HG02678 (cell line): ENCODE measurements around the gene NRXN2.
"Not testable (repeated sequence)": the region's sequence is repeated elsewhere in the genome, so short reads cannot be mapped to it uniquely, and the experiment has no call there.

Source experiments
- ATAC-seq: cut with Tn5 transposase; IDR thresholded peaks from one replicate; pipeline ENCODE4 v1.9.1; 2021; ENCODE audit warnings: mild to moderate bottlenecking, moderate library complexity; ENCODE audit not compliant: unreplicated experiment

NRXN2 gene

DNA sequence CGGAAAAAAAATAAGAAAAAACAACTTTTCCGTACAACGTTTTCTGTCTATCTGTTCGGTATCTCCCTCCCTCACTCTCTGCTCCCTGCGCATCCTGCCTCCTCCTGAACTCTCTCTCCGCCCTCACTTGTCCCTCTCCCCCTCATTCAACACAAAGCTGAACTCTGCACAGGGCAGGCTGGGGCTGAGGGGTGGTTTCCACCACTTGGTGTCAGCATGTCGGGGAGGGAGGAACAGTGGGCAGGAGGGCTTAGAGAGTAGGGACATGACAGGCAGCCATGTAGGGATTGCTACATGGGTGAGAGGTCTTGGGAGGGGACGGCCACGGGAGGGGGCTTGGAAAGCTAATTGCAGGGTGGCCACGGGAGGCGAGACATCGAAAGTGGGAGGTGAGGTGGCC is 114.4 kb downstream of the NRXN2 start:
- ATAC-seq, result no peak

DNA sequence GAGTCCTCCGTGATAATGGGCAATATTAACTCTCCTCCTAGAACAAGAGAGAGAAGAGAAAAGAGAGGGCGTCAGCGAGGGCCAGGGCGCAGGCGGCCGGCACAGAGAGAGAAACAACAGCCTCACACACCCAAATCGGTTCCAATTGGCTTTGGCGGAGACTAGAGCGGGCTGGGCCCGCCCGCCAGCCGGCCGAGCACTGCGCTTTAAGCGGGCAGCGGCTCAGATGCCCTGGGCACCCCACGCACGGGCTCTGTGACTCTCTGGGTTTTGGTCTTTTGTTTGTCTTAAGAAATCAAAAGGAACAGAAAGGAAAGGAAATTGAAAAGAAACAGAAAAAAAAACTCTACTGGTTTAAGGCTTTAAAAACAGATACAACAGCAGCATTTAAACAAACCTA is 115.0 kb downstream of the NRXN2 start:
- no peak for ATAC-seq

DNA sequence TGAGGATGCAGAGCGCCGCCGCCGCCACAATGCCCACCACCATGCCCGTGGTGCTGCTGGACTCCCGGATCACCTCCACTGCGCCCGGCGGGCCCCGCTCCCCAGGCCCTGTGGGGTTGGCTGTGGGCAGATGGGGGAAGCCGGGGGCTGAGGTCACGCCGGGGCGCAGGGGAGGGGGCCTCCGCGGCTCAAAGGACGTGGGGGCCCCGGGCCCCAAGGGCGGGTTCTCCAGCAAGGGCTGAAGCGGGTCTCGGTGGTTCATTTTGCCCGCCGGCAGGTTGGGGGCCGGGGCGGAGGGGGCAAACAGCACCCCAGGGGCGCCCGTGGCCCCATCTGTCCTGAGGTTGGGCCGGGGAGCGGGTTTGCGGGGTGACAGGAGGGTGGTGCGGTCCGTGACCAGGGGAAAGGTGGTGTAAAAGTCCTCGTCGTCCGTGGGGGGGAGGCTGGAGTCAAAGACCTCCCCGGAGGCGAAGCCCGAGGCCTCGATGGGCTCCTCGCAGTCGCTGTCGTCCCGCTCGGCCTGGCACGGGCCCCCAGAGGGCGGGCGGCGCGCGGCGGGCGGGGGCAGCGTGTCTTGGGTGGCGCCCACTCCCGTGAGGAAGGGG is 115.5 kb downstream of the NRXN2 start:
- no peak for ATAC-seq

DNA sequence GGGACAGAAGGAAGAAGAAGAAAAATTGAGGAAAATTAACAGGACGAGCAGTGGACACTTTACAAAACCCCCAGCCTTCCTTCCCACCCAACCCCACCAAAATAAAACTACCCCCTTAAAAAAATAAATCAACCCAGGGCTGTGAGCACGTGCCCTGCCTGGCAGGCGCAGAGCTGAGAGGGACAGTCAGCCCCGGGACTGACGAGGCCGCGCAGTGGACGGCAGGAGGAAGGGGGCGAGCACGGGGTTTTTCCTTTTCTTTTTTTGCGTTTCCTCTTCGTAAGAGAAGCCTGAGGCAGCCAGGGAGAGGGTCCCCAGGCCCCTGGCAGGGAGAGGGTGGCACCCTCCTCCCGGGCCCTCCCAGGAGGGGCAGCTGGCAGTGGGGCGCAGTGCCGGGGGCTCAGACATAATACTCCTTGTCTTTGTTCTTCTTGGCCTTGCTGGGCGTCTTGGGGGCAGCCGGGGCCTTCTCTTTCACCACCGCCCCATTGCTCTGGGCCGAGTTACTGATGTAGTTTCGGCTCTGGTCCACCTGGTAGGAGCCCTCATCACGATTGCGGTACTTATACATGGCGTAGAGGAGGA is 116.1 kb downstream of the NRXN2 start:
- no peak for ATAC-seq

DNA sequence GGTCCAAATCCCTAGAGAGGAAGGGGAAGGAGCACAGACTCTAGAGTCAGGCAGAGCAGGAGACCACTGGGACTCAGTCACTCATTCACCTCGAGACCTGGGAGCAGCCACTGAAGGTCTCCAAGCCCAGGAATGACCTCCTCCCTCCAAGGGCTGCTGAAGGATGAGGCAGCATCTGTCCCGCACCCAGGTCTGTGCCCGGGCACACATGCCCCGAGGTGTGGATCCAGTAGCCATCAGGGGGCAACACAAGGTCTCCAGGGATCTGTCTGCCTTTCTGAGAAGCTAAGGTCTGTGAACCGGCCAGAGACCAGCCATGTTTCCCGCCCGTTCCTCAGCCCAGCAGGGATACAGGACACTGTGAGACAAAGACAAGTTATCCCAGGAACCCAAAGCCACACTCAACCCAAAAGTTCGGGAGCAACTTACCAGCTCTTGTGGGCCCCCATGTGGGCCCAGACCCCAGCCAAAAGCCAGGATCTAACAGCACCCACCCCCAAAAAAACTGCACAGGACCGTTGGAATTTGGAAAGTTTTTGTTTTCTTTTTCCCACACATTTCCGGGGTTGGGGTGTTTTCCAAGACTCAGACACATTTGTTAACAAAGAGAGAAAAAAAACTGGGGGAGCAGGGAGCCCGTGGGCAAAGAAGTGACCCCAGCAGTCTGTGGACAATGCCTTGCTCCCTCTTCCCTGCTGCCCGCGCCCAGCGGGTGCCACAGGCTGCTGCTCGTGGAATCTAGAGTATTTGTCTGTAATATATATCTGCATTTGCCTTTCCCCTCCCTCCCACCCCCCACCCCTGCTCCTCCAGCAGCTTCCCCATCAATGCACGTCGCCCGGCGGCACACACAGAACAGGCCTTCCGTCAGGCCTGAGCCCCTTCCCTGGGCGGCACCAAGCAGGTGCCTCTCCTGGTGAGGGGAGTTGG is 117.1 kb downstream of the NRXN2 start:
- ATAC-seq, result no peak

DNA sequence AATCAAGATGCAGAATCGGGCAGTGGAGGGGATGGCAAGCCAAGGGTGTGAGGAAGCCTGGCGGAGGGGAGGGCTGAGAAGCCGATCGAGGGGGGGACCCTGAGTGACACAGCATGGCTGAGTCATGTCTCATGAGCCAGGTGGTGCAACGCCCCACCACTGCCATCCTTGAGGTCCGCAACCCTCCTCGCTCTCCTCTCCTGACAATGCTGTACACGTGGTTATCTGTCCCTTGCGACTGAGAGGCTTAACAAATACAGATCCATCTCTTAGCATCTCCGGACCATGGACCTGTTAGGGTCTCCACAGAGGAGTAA is 117.8 kb downstream of the NRXN2 start:
- ATAC-seq, result no peak

DNA sequence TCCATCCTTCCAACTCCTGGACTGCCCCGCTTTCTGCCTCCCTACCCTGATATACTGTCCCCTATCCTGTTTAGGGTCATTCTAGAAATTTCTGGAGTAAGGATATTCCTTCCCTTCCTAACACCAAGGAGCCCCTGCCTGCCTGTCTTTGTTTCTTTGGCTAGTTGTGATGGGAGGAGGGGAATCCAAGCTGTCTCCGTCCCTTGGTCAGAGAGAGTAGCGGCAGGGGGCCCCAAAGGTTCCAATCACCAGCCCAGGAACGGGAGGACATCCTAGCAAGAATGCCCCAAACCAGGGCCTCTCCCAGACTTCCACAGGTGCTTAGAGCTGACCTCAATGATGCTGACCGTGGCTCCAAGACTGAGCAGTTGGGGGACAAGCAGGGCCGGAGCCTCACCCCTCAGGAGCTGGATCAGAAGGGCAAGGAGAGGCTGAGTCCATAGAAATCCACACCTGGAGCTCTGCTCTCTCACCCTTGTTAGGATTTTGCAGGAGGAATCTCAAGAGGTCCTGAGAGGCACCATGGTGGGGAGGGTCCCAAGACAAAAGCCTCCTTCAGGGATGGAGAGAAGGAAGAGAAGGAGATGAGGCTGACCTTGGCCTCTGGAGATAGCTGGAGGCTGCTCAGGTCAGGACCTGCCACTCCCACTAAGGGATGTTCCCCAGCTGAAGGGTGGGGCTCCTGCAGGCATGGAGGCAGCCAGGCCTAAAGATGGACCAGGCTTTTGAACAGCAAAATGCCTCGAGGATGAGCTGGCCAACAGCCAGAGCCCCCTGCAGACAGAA is 118.3 kb downstream of the NRXN2 start:
- ATAC-seq, result no peak

DNA sequence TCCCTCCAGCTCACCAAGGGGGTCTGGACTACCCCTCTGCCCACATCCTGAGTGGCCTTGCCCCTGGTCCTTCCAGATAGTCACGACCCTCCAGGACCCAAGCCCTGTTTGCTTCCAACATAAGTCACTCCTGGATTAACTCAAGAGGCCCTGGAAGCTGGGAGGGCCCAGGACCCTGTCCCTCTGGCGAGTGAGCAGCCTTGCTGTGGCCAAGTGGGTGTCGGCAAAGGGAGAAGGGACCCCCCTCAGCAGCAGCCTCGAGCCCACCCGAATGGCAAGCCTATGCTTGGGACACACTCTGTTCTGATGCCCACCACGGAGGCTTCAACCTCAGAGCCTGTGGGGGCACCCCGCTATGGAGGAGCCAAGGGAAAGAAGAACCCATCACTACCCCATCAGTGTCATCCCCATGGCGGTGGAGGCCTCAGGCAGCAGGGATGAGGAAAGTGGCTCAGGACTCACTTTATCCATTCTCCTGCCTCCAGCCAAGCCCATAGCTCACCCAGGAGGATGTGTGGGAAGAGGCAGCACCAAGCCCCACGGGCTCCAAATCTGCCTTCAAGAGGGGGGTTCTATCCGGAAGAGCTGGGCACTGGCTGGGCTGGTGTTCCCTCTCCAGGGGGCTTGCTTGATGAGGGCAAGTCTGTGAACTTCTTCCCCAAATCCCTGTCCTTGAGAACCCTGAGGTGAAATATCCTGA is 119.4 kb downstream of the NRXN2 start:
- ATAC-seq, result no peak

DNA sequence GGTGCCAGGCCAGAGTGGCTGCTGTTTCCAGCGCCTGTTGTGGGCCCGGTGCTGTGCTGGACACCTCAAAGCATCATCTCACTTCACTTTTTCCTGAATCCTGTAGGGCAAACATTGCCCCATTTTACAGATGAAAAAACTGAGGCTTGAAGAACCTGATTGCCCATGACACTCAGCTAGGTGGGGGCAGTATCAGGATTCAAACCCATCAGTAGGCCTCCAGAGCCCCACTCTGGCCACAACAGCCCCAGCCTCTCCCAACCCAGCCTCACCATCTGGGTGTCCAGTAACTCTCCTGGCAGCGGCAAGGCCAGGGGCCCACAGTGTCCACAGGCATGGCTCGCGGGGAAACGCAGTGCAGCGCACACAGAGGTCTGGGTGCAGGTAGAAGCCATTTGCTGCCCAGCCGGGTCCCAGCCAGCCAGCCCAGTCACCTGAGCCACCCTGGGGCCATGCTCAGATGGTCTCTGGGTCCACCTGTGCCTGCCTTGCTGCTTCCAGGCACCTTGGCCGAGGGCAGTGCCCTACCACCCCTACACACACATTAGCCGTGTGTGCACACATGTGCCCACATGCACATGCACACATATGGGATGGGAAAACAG is 120.4 kb downstream of the NRXN2 start:
- ATAC-seq, result no peak

DNA sequence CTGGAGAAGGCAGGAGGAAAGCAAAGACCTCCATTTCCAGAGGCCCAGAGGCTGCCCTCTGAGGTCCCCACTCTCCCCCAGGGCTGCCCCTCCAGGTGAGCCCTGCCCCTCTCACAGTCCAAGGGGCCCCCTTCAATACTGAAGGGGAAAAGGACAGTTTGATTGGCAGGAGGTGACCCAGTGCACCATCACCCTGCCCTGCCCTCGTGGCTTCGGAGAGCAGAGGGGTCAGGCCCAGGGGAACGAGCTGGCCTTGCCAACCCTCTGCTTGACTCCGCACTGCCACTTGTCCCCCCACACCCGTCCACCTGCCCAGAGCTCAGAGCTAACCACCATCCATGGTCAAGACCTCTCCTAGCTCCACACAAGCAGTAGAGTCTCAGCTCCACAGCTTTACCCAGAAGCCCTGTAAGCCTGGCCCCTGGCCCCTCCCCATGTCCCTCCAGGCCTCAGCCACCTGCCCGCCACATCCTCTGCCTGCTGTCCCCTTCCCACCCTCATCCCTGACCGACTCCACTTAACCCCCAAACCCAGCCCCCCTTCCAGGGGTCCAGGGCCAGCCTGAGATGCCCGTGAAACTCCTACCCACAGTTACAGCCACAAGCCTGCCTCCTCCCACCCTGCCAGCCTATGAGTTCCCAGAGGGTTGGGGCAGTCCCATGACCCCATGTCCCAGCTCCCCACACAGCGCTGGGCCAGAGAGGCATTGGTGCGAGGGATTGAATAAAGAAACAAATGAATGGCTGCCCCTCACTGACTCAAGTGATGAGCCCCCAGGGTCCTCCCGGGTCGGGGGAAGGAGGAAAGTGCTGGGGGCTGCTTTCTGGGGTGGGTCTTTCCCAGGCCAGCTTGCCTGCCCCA is 121.2 kb downstream of the NRXN2 start:
- no peak for ATAC-seq

DNA sequence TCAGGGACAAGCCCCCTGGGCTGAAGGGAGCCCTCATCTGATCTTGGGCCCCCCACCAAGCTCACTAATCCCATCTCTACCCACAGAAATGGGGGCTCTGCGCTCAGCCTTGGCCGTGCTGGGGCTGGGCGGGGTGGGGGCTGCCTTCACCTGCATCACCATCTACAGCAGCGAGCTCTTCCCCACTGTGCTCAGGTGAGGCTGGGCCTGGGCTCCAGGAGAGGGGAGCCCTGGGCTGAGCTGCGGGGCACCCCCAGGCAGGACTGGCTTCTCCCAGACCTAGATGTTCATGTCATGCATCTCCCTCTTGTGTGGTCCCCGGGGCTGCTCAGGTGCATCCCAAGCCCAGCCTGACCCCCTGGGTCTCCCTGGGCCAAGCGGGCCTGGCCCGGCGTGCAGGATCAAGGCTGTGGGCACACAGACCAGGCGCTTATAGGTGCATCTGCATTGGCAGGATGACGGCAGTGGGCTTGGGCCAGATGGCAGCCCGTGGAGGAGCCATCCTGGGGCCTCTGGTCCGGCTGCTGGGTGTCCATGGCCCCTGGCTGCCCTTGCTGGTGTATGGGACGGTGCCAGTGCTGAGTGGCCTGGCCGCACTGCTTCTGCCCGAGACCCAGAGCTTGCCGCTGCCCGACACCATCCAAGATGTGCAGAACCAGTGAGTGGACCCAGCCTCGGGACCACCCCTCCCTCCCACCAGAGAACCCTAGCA is 122.6 kb downstream of the NRXN2 start:
- ATAC-seq, result no peak

DNA sequence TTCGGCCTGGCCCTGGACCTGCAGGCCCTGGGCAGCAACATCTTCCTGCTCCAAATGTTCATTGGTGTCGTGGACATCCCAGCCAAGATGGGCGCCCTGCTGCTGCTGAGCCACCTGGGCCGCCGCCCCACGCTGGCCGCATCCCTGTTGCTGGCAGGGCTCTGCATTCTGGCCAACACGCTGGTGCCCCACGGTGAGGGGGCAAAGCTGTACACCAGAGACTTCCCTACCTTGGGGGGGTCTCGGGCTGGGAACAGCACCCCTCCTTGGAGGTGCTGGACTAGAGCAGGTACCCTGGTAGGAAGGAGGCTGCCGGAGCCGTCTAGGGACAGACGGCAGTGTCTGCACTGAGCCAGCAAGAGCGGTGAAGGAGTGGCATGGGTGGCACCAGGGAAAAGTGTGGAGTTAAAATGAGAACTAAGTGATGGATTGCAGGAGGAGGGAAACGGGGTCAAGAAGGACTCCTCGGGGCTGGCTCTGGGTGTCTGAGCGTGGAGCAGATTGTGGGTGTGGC is 123.2 kb downstream of the NRXN2 start:
- no peak for ATAC-seq

DNA sequence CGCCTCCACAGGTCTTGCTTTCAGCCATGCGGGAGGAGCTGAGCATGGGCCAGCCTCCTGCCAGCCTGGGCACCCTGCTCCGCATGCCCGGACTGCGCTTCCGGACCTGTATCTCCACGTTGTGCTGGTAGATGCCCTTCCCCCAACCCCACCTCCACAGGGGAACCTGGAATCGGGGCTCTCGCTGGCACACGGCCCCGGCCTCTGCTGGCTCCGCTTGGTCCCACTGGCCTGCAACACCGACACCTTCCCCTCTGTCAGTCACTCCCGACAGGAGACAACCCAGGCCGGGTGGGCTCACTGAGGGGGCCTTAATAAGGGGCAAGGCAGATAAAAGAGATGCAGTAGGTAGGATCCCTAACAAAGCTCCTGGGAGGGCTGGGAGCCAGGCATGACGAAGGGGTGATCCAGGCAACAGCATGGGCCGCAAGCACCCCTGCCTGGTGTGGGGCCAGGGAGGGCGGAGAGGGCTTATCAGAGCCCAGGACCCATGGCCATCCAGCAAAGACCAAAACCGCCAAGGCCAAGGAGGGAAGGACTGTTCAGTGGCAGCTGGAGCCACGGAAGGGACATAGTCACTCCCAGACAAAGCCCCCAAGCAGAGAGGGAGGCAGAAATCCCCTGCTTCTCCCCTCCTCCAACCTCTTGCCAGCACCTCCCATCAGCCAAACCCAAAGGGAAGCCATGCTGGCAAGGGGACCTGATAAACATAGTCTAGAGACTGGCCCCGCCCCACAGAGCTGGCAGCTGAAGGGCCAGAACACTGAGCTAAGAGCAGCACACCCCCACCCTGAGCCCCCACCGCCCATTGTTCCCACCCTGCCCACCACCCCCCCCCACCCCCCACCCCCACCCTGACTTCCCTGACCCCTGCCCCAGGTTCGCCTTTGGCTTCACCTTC is 124.0 kb downstream of the NRXN2 start:
- no peak for ATAC-seq

DNA sequence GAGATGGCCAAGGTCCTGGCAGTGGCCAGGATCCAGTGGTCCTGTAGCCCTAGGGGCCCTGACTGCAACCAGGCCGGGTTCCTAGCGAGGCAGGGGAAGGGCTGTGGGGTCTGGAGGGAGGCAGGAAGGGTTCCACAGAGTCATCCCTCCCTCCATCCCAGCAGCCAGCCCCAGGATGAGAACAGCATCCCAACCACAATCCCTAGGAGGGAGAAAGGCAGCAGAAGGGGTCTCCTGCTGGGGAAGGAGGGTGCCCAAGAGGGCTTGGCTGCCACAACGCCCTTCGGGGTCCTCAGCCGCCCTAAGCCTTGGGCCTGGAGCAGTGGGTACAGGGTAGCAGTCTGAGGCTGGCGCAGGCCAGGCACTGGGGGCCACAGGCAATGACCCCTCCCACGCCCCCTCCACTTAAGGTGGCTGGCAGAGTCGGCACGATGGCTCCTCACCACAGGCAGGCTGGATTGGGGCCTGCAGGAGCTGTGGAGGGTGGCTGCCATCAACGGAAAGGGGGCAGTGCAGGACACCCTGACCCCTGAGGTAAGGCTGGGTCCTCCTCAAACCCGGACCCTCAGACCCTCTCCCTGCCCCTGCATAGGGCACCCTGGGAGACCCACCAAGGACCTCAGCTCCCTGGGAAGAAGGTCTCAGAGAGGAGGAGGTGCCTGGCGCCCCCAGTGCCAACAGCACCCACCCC is 124.7 kb downstream of the NRXN2 start:
- no peak for ATAC-seq

DNA sequence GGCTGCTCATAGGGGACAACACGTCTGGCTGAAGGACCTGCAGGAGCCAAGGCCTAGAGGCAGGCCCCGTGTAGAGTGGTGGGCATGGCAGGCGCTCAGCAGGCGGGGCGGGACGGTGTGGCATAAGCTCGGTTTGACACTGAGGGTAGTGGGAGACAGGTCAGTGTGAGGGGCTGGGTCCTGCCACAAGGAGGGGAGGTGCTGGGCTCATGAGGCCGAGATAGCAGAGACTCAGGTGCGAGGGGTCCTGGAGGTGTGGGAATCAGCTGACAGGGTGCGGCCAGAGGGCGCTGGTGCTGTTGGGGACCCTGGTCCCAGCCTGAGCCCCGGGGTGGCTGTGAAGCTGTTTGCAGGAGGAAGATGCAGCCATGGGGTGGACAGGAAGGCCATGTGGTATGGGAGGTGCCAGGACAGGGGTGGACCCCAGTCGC is 125.3 kb downstream of the NRXN2 start:
- no peak for ATAC-seq

DNA sequence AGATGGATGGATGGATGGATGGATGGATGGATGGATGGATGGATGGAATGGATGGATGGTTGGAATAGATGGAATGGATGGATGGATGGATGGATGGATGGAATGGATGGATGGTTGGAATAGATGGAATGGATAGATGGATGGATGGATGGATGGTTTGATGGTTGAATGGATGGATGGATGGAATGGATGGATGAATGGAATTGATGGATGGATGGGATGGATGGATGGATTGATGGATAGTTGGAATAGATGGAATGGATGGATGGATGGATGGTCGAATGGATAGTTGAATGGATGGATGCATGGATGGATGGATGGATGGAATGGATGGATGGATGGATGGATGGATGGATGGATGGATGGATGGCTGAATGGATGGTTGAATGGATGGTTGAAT is 127.1 kb downstream of the NRXN2 start:
- not testable (repeated sequence) for ATAC-seq
